Measurements from ENCODE around the gene DNALI1.

- TF ChIP-seq, protein P1, sequence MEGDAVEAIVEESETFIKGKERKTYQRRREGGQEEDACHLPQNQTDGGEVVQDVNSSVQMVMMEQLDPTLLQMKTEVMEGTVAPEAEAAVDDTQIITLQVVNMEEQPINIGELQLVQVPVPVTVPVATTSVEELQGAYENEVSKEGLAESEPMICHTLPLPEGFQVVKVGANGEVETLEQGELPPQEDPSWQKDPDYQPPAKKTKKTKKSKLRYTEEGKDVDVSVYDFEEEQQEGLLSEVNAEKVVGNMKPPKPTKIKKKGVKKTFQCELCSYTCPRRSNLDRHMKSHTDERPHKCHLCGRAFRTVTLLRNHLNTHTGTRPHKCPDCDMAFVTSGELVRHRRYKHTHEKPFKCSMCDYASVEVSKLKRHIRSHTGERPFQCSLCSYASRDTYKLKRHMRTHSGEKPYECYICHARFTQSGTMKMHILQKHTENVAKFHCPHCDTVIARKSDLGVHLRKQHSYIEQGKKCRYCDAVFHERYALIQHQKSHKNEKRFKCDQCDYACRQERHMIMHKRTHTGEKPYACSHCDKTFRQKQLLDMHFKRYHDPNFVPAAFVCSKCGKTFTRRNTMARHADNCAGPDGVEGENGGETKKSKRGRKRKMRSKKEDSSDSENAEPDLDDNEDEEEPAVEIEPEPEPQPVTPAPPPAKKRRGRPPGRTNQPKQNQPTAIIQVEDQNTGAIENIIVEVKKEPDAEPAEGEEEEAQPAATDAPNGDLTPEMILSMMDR (IDR thresholded peaks at IDR 0.05; ENCODE audit: control extremely low read depth in 1 of 3, insufficient read depth in 1 of 3, low read depth in 1 of 3, low read length in 3 of 3), result no peak
- TF ChIP-seq EZH2 (IDR thresholded peaks at IDR 0.05; ENCODE audit: low read depth, low read length, severe bottlenecking), result no peak
- TF ChIP-seq RBBP5 (IDR thresholded peaks at IDR 0.05; ENCODE audit: borderline replicate concordance, low read depth, low read length), result no peak
- TF ChIP-seq TBP (IDR thresholded peaks at IDR 0.05; ENCODE audit: low read depth, low read length), result no peak
- TF ChIP-seq TAF1 (IDR thresholded peaks at IDR 0.05; ENCODE audit: low read depth, low read length), result no peak
- no peak for TF ChIP-seq MAFK (IDR thresholded peaks at IDR 0.05; ENCODE audit: low read depth, low read length)
- no peak for TF ChIP-seq ASH2L (IDR thresholded peaks at IDR 0.05; ENCODE audit: low read length)
- no peak for TF ChIP-seq EP300 (IDR thresholded peaks at IDR 0.05; ENCODE audit: borderline replicate concordance in 1 of 2, low read depth in 2 of 2, low read length in 2 of 2)
- TF ChIP-seq HDAC6 (IDR thresholded peaks at IDR 0.05; ENCODE audit: low read depth, low read length), result no peak
- no peak for TF ChIP-seq CREB1 (IDR thresholded peaks at IDR 0.05)
- TF ChIP-seq BRCA1 (IDR thresholded peaks at IDR 0.05; ENCODE audit: low read depth, low read length), result no peak
Measured at GRCh38 chr1:37609002-37609401, 52.3 kb downstream of the DNALI1 start.
